Fibroblast of mammary gland (primary cell): ENCODE measurements around the gene PARD3B.

ENCODE experiments used
- DNase-seq: peaks from one replicate; pipeline ENCODE4 v3.0.0-alpha.2; 2010; ENCODE audit warnings: low read depth
- H3K4me3 ChIP-seq: 2 replicates; pipeline ENCODE4 v1.5.1; 2011; ENCODE audit warnings: low read depth, mild to moderate bottlenecking, low read length, moderate library complexity; ENCODE audit not compliant: control insufficient read depth
- CTCF ChIP-seq: conservative IDR thresholded peaks from 2 replicates; pipeline ENCODE4 v1.5.1; 2011; ENCODE audit warnings: low read depth, low read length, inconsistent platforms; ENCODE audit not compliant: control insufficient read depth, insufficient read depth

Gene PARD3B

DNA sequence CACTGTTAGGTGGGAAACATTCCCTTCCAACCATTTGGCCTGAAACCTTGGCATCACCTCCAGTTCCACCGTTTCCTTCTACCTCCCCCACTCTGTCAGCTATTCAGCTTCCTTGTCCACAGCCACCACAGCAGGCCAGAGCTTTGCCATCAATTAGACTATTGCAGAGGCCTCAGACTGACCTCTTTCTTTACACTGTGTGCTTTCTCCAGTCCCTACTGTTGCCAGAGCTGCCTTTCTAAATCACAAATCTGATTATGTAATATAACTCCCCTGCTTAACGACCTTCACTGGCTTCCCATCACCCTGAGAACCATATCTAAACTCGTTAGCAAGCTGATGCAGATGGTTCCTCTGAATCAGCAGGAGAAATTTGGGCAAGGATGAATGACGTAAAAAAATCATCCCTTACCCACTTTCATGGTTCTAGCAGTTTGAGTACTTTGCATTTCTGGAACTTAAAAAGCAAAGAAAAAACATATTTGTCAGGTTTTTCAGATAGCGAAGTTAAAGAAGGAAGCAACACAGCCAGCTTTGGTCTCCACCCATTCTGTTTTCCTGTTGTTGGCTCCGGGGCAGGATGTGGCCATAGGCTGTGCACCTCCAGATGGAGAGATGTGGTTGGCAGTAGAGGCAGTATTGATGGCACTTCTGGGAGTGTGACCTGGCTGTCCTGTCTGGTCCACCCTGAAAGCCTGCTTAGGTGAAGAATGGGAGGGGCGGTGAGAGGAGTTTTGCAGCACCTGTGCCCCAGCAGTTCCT lies 422.1 kb downstream of the PARD3B start:
- H3K4me3 ChIP-seq, result no peak overlapping the region
- no peak for DNase-seq
- TF ChIP-seq CTCF, result no peak

GRCh38 chr2:204971206-204971907 lies 426.1 kb downstream of the PARD3B start:
- no peak for DNase-seq
- no peak overlapping the region for H3K4me3 ChIP-seq
- no peak for TF ChIP-seq CTCF

DNA sequence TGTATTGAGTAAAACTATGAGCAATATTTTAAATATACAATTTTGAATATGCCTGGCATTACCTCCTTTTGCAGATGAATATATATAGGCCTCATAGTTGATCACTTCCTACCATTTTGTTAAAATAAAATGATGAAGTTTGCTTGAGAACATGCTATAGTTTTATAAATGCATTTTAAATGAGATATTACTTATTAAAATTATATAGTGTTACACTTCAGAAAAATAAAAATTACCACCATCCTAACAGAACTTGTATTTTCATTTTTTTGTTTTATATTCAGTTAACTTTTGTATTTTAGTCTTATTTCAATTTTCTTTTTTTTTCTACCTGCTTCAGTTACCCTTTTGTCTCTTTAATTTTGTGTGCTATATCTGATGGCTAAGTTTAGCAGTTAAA lies 426.9 kb downstream of the PARD3B start:
- DNase-seq, result no peak
- no peak for TF ChIP-seq CTCF
- no peak overlapping the region for H3K4me3 ChIP-seq

GRCh38 chr2:204972606-204973336 lies 427.5 kb downstream of the PARD3B start:
- no peak for TF ChIP-seq CTCF
- H3K4me3 ChIP-seq, result no peak overlapping the region
- DNase-seq, result no peak

- H3K4me3 ChIP-seq, result no peak overlapping the region
- no peak for DNase-seq
- no peak for TF ChIP-seq CTCF
These were observed 428.3 kb downstream of the PARD3B start for GRCh38 chr2:204973616-204974015.

DNA sequence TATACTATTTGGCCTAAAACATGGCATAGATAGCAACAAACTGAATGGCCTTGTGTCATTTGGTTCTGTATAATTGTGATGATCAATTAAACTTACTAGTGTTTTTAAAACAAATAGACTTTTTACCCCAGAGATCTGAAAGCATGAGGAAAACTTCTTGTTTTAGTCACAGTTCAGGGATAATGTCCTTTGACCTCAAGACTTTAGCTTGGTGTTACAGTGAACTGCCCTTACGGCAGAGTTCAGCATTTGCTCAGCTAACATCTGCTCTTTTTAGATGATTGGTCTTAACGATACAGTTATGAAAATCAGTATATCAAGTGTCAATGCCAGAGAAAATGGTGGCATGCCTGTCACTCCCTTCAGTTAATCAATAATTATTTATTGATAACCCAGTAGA lies 429.2 kb downstream of the PARD3B start:
- H3K4me3 ChIP-seq, result no peak overlapping the region
- TF ChIP-seq CTCF, result no peak
- no peak for DNase-seq
